Measurements from ENCODE around the gene ERVW-1.
"Not testable (repeated sequence)": the region's sequence is repeated elsewhere in the genome, so short reads cannot be mapped to it uniquely, and the experiment has no call there.

Gene ERVW-1

DNA sequence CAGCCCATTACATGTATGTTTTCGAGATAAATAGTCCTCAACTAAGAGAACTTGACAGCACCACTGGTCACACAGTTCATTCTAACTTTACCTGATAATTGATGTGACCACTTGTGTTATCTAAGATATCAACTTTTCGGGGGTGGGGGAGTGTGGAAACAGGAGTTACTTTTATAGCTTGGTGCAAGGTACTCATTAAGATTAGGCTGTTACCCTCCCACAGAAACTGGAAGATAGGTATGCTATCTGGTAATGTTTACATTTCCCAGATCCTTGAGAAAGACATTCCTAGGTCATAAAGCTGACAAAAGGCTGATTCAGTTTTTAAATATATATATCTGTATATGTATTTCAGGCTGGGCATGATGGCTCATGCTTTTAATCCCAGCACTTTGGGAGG lies 11.1 kb downstream of the ERVW-1 start:
- DNase-seq = no peak

DNA sequence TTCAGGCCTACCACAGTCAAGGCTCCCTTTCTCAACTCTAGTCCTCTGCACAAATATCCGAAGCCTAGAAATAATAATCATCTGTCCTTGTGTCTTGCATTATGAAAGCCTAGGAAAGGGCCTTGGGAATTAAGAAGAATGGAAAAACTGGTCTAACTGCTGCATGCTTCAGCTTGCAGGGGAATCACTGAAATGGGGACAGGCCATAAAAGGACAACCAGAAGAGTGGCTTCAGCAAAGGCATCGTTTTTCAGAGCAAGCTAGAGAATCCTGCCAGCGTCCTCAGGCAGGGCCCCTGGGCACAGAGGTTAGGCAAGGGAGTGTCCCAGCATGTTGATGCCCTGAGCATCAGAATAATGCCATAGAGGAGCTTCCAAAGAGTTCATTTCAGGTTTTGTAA lies 13.2 kb downstream of the ERVW-1 start:
- DNase-seq = no peak

DNA sequence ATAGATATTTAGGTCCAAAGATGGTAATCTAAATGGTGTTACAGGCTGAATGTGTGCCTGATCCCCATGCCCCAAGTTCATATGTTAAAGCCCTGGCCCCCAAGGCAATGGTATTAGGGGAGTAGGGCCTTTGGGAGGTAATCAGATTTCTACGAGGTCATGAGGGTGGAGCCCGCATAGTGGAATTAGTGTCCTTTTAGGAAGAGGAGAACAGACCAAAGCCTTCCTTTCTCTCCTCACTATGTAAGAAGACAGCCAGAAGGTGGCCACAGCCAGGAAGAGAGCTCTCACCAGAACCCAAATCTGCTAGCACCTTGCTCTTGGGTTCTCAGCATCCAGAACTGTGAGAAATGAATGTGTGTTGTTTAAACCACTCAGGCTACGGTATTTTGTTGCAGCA lies 15.2 kb downstream of the ERVW-1 start:
- DNase-seq = no peak

DNA sequence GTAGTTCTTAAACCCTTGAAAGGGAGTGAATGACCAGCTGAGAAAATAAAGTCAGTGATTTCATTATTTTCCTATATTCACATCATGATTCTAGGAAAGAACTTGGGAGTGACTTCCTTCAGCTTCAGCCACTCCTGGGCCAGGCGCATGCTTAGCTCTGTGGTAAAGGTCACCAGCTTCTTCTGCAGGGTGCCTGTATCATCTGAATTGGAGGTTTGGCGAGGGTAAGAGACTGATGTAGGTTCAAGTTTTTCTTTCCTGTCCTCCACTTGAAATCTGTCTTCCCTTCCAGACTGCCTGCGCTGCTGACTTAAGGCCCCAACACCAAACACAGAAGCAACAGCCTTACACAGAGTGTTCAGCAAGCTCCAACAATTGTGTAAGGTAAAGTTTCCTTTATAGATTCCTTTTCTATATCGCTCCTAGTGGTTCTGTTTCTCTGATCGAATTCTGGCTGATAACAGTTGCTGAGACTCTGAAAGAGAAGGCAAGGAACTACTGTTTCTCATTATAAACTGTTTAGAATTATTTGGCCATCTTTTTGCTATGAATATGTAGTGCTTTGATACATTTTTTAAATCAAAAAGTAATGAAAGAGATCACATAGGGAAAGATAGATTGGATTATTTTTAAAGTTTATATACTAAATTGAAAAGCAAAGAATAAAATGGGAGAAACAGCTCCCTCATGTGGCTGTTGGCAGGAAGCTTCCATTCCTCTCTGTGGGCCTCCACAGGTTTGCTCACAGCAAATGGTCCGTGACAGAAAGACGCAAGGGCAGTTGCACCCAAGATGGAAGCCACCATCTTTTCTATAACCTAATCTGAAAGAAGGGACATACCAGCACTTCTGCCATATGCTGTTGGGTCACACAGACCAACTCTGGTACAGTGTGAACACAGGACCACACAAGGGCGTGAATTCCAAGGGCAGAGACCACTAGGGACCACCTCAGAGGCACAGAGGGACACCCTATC lies 16.4 kb downstream of the ERVW-1 start:
- peak; percentile 49 for DNase-seq

DNA sequence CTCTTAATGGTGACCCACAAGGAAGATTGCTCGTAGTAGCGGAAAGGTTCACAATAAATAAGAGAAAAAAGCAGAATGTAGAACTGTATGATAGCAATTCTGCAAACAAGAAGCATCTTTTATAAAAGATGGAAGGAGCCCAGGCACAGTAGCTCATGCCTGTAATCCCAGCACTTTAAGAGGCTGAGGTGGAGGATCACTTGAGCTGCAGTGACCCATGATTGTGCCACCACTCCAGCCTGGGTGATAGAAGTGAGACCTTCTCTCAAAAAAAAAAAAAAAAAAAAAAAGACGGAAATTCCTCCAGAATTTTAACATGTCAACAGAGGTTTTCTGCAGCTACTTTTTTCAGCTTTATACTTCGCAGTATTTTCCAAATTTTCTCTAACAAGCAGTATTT lies 17.2 kb downstream of the ERVW-1 start:
- no peak for DNase-seq

DNA sequence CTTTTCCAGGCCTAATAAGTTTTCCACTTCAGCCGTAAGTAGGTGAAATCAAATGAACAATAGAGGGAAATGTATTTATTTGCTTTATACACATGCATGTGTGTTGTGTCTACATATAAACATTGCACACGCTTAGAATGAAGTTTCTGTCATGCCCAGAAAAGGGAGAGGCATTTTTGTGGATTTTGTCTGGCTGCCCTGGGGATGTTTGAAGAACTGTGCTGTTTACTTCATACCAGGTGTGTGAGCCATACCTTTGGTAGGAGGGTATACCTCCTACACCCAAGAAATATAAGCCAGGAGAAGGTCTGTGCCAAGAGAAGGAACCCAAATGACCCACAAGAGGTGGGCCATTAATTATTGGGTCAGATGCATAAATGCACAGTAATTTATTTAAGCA lies 17.6 kb downstream of the ERVW-1 start:
- DNase-seq = no peak

DNA sequence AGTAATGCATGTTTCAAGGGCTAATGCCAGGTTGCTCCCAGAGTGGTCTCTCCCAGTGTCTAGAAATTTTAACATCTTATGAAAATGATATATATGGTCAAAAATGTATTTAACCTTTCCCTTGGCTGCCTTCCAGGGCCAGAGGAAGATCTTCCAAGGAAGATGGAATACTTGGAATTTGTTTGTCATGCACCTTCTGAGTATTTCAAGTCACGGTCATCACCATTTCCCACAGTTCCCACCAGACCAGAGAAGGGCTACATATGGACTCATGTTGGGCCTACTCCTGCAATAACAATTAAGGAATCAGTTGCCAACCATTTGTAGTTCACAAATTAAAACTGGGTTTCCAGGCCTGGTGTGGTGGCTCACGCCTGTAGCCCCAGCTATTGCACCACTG lies 21.5 kb downstream of the ERVW-1 start:
- DNase-seq = no peak

DNA sequence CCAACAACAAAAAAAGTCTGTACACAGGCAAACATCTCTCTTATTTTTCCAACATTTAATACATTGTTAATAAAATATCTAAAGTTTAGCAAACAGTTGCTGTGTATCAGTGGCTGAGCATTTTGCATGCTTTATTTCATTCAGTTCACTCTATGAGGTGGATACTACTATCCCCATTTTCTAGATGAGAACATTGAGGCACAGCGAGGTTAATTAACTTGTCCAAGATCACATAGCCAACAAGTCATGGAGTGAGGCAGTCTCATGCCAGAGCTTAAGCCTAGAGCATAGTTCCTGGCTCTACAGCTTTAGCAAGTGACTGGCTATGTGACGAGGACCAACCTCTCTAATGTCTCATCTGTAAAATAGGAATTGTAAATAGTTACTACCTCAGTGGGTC lies 26.1 kb downstream of the ERVW-1 start:
- DNase-seq = no peak

DNA sequence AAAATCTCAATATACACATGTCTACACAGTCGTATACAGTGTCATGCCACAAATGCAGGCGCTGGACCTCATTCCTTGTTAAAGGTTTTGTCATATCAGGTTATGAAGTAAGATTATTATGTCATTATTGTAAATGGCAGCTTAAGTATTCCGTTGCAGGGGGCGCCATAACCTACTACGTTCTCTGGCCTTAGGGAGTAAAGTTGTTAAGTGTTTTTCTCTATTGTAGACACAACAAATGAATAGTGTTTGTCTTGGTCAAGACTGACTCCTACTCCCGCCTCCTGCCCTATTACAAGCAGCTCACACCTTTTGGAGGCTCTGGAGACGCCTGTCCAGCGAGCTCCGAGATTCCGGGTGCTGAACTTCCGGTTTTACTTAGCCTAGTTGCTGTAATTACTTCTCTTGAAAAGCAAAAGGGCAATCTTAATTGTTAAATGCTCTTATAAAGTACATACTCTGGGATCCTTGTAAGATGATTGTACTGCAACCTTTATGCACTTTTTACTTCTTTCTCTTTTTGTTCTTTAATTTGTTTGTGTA lies 29.5 kb downstream of the ERVW-1 start:
- DNase-seq = no peak

DNA sequence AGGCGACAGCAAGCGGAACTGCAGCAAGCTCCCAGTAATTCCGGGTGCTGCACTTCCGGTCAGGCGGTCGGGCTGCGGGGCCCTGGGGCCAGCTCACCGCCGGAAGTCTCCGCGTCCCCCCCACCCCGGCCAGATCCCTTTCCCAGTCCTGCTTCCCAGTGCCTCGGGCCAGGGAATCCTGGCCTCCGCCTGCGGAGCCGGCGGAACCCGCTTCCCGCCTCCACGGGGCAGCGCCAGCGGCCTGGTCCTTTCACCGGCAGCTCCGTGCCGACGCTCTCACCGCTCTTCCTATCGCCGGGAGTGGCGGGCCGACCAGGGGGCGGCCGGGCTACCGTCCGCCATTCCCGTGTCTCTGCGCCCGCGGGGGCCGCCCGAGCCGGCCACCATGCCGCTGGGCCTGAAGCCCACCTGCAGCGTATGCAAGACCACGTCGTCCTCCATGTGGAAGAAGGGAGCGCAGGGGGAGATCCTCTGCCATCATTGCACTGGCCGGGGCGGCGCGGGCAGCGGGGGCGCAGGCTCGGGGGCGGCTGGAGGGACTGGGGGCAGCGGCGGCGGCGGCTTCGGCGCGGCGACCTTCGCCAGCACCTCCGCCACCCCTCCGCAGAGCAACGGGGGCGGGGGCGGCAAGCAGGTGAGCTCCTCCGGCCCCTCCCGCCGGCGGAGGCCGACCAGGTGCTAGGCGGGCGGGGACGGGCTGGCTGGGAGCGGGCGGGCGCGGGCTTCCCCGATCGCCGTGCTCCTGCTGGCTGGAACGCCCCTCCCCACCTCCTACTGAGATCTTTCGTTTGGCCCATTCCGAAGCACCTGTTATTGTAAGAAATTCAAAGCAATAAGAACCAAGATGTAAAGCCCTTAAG lies 30.2 kb downstream of the ERVW-1 start, which contains the start of gene GATAD1:
GATAD1 (plus strand) TSS at position 138 of the 860 bp plus-strand sequence; CDS start at position 386, 248 bp downstream.
- DNase-seq = peak; percentile 92

DNA sequence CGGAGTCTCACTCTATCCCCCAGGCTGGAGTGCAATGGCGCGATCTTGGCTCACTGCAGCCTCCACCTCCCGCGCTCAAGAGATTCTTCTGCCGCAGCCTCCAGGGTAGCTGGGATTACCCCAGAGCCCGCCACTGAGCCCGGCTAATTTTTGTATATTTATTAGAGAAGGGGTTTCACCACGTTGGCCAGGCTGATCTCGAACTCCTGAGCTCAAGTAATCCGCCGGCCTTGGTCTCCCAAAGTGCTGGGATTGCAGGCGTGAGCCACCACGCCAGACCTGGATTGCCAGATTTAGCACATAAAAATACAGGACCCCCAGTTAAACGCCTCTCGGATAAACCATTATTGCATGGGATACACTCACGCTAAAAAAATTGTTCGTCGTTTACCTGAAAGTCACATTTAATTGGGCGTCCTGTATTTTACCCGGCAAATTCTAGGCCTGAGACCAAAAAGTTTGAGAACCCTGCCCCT lies 30.8 kb downstream of the ERVW-1 start:
- no peak for DNase-seq

DNA sequence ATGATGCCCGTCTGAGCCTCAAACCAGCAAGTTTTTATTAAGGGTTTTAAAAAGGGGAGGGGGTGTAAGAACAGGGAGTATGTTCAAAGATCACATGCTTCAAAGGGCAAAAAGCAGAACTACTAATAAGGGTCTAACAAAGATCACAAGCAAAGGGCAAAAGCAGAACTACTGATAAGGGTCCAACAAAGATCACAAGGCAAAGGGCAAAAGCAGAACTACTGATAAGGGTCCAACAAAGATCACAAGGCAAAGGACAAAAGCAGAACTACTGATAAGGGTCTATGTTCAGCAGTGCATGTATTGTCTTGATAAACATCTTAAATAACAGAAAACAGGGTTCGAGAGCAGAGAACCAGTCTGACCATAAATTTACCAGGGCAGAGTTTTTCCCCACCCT lies 35.0 kb downstream of the ERVW-1 start:
- not testable (repeated sequence) for DNase-seq

DNA sequence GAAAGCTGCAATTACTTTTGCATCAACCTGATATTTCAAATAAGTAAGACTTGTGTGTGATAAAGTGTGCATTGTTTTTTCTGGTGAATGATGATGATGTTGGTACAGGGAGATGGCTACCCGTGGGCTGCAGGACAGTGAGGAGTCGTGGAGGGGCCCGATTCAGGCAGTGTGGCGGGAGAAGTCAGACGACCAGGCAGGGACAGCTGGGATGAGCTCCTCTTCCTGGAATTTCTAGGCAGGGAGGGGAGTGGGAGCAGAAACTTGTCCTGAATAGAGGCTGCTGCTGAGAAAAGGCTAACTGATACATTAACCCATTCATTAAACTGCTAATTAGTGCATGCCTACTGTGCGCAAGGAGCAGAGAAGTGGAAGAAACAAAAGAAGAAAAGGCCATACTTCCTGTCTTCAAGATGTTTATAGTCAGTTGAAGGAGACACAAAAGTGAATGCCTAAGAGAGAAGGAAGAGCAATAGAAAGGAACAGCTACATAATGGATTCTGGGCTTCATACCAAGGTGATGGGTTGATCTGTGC lies 39.7 kb downstream of the ERVW-1 start:
- DNase-seq = no peak

DNA sequence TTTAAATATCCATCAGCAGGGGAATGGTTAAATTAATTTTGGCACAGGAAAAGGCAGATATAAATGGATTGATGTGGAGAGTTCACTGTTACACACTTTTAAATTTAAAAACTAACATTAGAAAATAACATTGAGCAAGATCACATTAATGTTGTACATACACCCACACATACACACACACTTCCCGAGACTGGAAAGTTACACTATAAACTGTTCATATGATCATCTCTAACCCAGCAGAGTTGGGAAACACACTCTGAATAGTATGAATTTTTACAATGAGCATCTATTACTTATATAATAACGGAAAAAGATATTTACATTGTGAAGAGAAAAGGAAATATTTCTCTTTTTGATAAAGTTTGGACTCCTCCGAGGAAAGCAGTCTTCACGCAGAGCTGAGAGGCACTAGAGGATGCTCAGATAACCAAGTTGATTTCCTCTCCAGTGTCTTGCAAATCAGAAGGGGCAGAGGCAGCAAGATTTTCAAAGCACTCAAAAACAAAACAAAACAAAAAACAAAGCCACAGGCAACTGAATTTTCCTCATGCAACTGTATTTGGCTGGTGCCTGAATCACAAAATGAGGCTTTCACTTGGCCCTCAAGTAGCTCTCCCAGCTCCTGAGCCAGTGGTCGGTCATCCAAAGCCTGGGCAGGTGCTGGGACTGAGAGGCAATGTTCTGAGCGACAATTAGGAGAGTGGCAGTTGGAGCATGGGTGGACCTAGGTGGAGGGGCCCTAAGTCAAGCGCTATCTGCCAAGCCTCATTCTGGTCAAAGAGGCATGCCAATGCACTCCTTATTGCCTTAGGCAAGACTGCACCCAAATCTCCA lies 40.9 kb downstream of the ERVW-1 start:
- no peak for DNase-seq

DNA sequence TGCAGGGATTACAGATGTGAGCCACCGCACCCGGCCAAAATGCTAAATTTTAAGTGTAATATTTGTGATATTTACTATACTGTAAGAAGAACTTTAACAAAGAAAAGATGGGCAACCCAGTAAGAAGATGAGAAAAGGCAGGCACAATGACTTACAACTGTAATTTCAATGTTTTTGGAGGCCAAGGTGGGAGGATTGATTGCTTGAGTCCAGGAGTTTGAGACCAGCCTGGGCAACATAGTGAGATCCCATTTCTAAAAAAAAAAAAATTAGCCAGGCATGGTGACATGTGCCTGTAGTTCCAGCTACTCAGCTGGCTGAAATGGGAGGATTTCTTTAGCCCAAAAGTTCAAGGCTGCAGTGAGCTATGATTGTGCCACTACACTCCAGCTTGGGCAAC lies 42.2 kb downstream of the ERVW-1 start:
- DNase-seq = no peak

DNA sequence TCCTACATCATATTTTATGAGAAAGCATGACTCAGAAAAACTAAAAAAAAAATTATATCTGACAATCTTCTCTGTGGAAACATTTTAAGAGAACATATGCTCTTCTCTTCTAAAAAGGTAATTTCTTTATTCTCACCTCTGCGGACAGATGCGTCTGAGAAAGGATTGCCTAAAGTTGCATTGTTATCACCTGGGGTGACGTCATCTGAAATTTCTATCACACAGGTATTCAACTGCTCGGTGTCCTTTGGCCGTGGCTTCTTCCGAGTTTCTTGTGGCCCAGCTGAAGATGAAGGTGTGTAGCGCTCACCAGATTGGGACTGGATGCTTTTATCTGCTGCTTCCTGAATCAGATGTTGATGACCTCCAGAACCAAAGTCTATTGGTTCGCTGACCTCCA lies 44.7 kb downstream of the ERVW-1 start:
- no peak for DNase-seq

DNA sequence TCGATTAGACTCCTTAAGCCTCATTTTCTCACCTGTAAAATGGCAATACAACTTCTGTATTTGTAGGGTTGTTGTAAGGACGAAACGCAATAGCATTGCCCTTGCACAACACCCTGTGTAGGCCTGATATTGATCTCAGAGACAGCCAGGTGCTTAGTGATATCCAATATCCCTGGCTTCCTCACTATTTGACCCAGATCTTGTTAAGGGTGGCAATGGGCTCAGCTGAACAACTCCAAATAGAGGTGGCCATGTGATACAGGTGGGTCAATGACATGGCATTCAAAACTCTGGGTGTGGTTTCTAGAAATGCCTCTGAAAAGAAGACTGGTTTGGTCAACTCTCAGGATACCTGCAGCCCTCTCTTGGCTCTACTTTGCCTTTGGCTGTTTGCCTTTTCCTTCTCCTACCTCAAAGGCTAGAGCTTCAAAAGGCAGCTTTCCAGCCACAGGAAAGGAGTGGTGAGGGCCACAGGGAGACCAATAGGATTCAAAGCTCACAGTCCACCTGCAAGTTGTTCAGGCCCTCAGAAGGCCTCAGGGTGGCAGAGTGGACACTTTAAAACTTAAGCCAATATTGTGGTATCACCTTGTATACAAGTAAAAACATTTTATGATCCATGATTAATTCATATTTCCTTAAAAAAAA lies 45.3 kb downstream of the ERVW-1 start:
- DNase-seq = no peak

DNA sequence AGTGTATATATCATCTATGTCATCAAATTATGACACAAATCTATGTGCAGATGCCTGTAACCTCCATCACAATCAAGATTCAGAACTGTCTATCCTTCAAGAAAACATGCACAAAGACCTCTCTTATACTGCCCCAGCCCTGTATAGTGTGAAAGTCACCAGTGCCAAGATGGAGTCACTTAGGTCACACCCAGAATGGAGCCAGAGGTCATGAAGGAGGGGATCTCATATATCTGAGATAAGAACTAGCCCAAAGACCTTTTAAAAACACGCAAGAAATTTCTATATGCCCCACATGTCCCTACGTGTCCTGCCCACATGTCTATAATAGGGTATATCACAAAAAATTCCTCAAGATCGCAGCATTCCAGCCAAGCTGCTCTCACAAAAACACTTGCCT lies 50.6 kb downstream of the ERVW-1 start:
- no peak for DNase-seq

DNA sequence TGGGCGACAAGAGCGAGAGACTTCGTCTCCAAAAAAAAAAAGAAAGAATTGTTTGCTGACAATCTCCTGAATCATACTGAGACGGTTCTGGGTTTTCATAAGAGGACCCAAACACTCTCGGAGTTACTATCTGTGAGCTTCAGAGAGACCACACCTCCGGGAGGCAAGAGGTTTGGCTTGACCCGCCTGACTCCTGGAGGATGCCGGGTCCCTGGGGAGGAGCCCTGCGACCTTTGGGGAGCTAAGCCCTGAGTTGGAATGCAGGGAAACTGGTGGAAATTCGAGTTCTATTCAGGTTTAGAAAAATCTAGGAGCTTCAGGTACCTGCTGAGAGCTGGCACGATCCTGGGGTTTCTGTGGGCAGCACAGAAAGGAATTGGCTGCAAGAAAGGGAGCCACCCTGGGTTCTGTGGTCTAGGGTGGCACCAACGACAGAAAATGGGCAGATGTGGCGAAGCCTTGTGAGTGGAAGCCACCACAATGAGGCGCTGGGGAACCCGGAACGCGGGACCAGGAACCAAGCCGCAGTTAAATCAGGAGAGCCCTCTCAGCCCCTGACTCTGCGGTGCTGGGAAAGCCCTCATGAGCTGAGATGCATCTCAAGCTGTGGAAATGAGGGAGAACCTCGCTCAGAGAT lies 52.3 kb downstream of the ERVW-1 start:
- no peak for DNase-seq

DNA sequence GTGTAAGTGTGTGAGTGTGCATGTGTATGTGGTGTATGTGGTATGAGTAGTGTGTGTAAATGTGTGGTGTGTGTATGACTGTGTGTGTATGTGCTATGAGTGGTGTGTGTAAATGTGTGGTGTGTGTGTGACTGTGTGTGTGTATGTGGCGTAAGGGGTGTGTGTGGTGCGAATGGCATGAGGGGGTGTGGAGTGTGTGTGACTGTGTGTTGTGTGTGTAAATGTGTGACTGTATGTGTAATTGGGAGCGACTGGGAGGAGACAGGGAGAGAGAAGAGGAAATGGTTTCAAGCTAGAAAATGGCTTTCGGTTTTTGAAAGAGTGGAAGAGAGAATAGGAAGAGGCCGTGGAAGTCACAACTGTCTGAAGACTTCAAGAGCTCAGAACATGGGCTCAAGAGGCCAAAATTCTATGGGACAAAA lies 54.0 kb downstream of the ERVW-1 start:
- DNase-seq = peak; percentile 15

DNA sequence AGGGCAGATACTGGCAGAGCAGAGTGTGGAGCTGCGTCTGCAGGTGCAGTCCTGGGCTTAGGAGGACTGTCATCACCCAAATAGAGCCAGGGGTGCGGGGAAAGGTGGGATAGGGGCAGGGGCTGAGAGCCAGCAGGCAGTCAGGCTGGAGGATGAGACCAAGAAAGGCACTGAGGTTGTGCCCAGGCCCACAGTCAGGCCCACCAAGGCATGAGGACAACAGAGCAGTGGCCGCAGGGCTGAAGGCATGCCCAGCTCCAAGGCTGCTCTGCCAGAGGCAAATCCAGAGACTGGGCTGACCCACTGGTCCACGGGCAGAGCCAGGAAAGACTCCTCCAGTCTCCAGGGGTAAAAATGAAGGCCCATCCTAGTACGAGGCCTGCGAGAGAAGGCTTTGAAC lies 54.8 kb downstream of the ERVW-1 start:
- no peak for DNase-seq
